HepG2 (cell line): ENCODE measurements around the gene RPL38. TPM values are rescaled to one million over a fixed set of nuclear protein-coding genes. Genes with fewer than 3 reads are reported as not detected.

Experiments used
- ARHGAP35 ChIP-seq: sonication (generic); formaldehyde crosslinking; IDR thresholded peaks from 2 replicates; pipeline ENCODE4 v1.9.0; 2022; ENCODE audit warnings: mild to moderate bottlenecking, inconsistent platforms, moderate library complexity, missing genetic modification reagents, borderline replicate concordance
- FOXK1 ChIP-seq: sonication (generic); formaldehyde crosslinking; IDR thresholded peaks from 2 replicates; pipeline ENCODE4 v1.4.0; 2020; ENCODE audit warnings: low read depth, missing genetic modification reagents, borderline replicate concordance
- IRF9 ChIP-seq: sonication (generic); formaldehyde crosslinking; IDR thresholded peaks from 2 replicates; pipeline ENCODE4 v1.8.0; 2022; ENCODE audit warnings: missing genetic modification reagents, mild to moderate bottlenecking, borderline replicate concordance
- MTA3 ChIP-seq: sonication (generic); formaldehyde crosslinking; IDR thresholded peaks from 2 replicates; pipeline ENCODE4 v1.4.0; 2020; ENCODE audit warnings: missing genetic modification reagents
- PPARG ChIP-seq: conservative IDR thresholded peaks from 2 replicates; pipeline ENCODE4 v1.6.1; 2016; ENCODE audit warnings: missing biosample characterization, missing genetic modification reagents
- RAD51 ChIP-seq: fragments of 450-650 bp; IDR thresholded peaks from 2 replicates; pipeline ENCODE4 v1.6.1; 2016; ENCODE audit warnings: borderline replicate concordance
- RNF2 ChIP-seq: fragments of 450-650 bp; conservative IDR thresholded peaks from 2 replicates; pipeline ENCODE4 v1.6.1; 2016; ENCODE audit warnings: low read depth
- SIX4 ChIP-seq: sonication (generic); formaldehyde crosslinking; IDR thresholded peaks from 2 replicates; pipeline ENCODE4 v1.4.0; 2020; ENCODE audit warnings: missing genetic modification reagents
- SNAPC5 ChIP-seq: sonication (generic); formaldehyde crosslinking; IDR thresholded peaks from 2 replicates; pipeline ENCODE4 v1.8.1; 2023; ENCODE audit warnings: mild to moderate bottlenecking, missing genetic modification reagents, borderline replicate concordance
- ZMYM2 ChIP-seq: sonication (generic); formaldehyde crosslinking; IDR thresholded peaks from 2 replicates; pipeline ENCODE4 v1.8.0; 2022; ENCODE audit warnings: mild to moderate bottlenecking, missing genetic modification reagents
- ZMYM4 ChIP-seq: sonication (generic); formaldehyde crosslinking; IDR thresholded peaks from 2 replicates; pipeline ENCODE4 v1.8.1; 2023; ENCODE audit warnings: mild to moderate bottlenecking, missing genetic modification reagents
- ZNF335 ChIP-seq: sonication (generic); formaldehyde crosslinking; IDR thresholded peaks from 2 replicates; pipeline ENCODE4 v1.4.0; 2020; ENCODE audit warnings: missing genetic modification reagents
- polyA plus RNA-seq, 8 experiments: library from polyadenylated mRNA; depleted of rRNA in 3 of 8; stranded (reverse) in 7 of 8; unstranded in 1 of 8; fragments of >200 nt; fragmentation: Illumina TruSeq in 4 of 8; extraction: Trizol in 4 of 8; gene quantifications; 2 replicates each; pipeline versions ENCODE4 v1.2.1 to v1.2.3, GENCODE V29; 2011 to 2016; ENCODE audit warnings: low read depth in 4 of 8, missing spikeins in 1 of 8, mixed read lengths in 1 of 8; ENCODE audit not compliant: insufficient read depth in 1 of 8
- total RNA-seq, 5 experiments: library from RNA; depleted of rRNA; stranded (reverse); fragments of >200 nt; fragmentation: Illumina TruSeq; extraction: Trizol; gene quantifications; 2 replicates each; pipeline ENCODE4 v1.2.3, GENCODE V29; 2016; ENCODE audit warnings: low read depth in 1 of 5
- TF ChIP-seq, protein P1 (sequence below): sonication (generic); formaldehyde crosslinking; IDR thresholded peaks from 2 replicates; pipeline ENCODE4 v1.4.0; 2020; ENCODE audit warnings: missing genetic modification reagents
- TF ChIP-seq, protein P2 (sequence below): sonication (generic); formaldehyde crosslinking; IDR thresholded peaks from 2 replicates; pipeline ENCODE4 v1.5.1; 2020; ENCODE audit warnings: missing genetic modification reagents, mild to moderate bottlenecking, borderline replicate concordance
- TF ChIP-seq, protein P3 (sequence below): IDR thresholded peaks from 2 replicates; pipeline ENCODE4 v1.6.1; 2016; ENCODE audit warnings: low read depth, control low read depth
- TF ChIP-seq, protein P4 (sequence below): sonication (generic); formaldehyde crosslinking; IDR thresholded peaks from 2 replicates; pipeline ENCODE4 v1.5.0; 2020; ENCODE audit warnings: mild to moderate bottlenecking, missing genetic modification reagents

Gene RPL38
- total and polyA plus RNA-seq, 2 of the 13 experiments (the other 11 are each of a cell fraction or from before 2014, with no cell fraction given) = 2,370 to 2,372 TPM

GRCh38 chr17:74190807-74191406, 12.6 kb upstream of the RPL38 start (continued):
- TF ChIP-seq SIX4 (CRISPR knock-in tag) (no peak), RAD51 (no peak), PPARG (CRISPR knock-in tag) (no peak), ARHGAP35 (CRISPR knock-in tag) (no peak; the same call in 1 of the 2 replicates), IRF9 (CRISPR knock-in tag) (no peak), ZMYM4 (CRISPR knock-in tag) (0 out of 2 replicates have a peak, but pooled peaks have one; percentile 28), MTA3 (CRISPR knock-in tag) (no peak), ZMYM2 (CRISPR knock-in tag) (no peak), SNAPC5 (CRISPR knock-in tag) (no peak), RNF2 (no peak), ZNF335 (CRISPR knock-in tag) (0 out of 2 replicates have a peak, but pooled peaks have one; percentile 67), FOXK1 (CRISPR knock-in tag) (peak; percentile 28; the same call in 1 of the 2 replicates)
- TF ChIP-seq, protein P1, sequence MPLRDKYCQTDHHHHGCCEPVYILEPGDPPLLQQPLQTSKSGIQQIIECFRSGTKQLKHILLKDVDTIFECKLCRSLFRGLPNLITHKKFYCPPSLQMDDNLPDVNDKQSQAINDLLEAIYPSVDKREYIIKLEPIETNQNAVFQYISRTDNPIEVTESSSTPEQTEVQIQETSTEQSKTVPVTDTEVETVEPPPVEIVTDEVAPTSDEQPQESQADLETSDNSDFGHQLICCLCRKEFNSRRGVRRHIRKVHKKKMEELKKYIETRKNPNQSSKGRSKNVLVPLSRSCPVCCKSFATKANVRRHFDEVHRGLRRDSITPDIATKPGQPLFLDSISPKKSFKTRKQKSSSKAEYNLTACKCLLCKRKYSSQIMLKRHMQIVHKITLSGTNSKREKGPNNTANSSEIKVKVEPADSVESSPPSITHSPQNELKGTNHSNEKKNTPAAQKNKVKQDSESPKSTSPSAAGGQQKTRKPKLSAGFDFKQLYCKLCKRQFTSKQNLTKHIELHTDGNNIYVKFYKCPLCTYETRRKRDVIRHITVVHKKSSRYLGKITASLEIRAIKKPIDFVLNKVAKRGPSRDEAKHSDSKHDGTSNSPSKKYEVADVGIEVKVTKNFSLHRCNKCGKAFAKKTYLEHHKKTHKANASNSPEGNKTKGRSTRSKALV (CRISPR knock-in tag) = no peak
- TF ChIP-seq, protein P2, sequence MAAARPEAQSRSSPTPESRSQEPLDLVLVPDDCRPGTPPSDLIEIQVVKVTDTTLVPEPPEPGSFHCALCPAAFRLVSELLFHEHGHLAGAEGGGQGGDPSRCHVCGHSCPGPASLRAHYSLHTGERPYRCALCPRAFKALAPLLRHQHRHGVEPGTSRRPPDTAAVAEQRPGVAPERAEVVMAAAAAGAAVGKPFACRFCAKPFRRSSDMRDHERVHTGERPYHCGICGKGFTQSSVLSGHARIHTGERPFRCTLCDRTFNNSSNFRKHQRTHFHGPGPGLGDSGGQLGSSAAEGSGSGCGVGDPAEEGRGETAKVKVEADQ = no peak
- TF ChIP-seq, protein P3, sequence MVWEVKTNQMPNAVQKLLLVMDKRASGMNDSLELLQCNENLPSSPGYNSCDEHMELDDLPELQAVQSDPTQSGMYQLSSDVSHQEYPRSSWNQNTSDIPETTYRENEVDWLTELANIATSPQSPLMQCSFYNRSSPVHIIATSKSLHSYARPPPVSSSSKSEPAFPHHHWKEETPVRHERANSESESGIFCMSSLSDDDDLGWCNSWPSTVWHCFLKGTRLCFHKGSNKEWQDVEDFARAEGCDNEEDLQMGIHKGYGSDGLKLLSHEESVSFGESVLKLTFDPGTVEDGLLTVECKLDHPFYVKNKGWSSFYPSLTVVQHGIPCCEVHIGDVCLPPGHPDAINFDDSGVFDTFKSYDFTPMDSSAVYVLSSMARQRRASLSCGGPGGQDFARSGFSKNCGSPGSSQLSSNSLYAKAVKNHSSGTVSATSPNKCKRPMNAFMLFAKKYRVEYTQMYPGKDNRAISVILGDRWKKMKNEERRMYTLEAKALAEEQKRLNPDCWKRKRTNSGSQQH = peak; percentile 46; the same call in 1 of the 2 replicates
- TF ChIP-seq, protein P4, sequence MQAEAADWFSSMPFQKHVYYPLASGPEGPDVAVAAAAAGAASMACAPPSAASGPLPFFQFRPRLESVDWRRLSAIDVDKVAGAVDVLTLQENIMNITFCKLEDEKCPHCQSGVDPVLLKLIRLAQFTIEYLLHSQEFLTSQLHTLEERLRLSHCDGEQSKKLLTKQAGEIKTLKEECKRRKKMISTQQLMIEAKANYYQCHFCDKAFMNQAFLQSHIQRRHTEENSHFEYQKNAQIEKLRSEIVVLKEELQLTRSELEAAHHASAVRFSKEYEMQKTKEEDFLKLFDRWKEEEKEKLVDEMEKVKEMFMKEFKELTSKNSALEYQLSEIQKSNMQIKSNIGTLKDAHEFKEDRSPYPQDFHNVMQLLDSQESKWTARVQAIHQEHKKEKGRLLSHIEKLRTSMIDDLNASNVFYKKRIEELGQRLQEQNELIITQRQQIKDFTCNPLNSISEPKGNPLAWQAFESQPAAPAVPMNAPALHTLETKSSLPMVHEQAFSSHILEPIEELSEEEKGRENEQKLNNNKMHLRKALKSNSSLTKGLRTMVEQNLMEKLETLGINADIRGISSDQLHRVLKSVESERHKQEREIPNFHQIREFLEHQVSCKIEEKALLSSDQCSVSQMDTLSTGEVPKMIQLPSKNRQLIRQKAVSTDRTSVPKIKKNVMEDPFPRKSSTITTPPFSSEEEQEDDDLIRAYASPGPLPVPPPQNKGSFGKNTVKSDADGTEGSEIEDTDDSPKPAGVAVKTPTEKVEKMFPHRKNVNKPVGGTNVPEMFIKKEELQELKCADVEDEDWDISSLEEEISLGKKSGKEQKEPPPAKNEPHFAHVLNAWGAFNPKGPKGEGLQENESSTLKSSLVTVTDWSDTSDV (CRISPR knock-in tag) = no peak
